ENCODE measurements around the gene ARV1. TPM values are rescaled to one million over a fixed set of nuclear protein-coding genes. Genes with fewer than 3 reads are reported as not detected.

The ARV1 gene
- total and polyA plus RNA-seq, 10 of the 15 experiments (the other 5 are each of a cell fraction or from before 2014, with no cell fraction given), result 23.2 to 55.1 (median 35.6) TPM

- no peak for TF ChIP-seq PBX3 (IDR thresholded peaks at IDR 0.05; ENCODE audit: insufficient replicate concordance, low read depth, low read length)
- no peak for TF ChIP-seq CBFB (IDR thresholded peaks at IDR 0.05; ENCODE audit: low read depth)
Observed at GRCh38 chr1:231032963-231033362, 54.1 kb downstream of the ARV1 start (continued).

- ChIA-PET CTCF (no interaction called here), SMC1A (ENCODE audit: uncharacterized antibody, unreplicated experiment) (interaction anchor here (1.0 to 1.3 kb wide), 2 partner anchors 40 to 55 kb away, joined by 3 read pairs; no protein-coding TSS in a partner anchor), POLR2A (no interaction called here), RAD21 (ENCODE audit: unreplicated experiment) (no interaction called here)
- no peak overlapping the region for H3K27ac ChIP-seq (ENCODE audit: control insufficient read depth, insufficient read depth)
- no peak for TF ChIP-seq NR2C1 (IDR thresholded peaks at IDR 0.05)
- TF ChIP-seq CBX3 (IDR thresholded peaks at IDR 0.05; ENCODE audit: borderline replicate concordance, low read depth), result no peak
- no peak for TF ChIP-seq MXI1 (IDR thresholded peaks at IDR 0.05; ENCODE audit: low read depth, low read length)
- TF ChIP-seq RUNX3 (IDR thresholded peaks at IDR 0.05; ENCODE audit: low read length), result no peak
- TF ChIP-seq NFIC (IDR thresholded peaks at IDR 0.05; ENCODE audit: low read depth, low read length), result no peak
- TF ChIP-seq MTA3 (IDR thresholded peaks at IDR 0.05; ENCODE audit: borderline replicate concordance, low read length), result no peak
- TF ChIP-seq ATF3 (IDR thresholded peaks at IDR 0.05; ENCODE audit: borderline replicate concordance, extremely low read depth, low read depth, low read length), result no peak
- no peak for TF ChIP-seq EED (IDR thresholded peaks at IDR 0.05; ENCODE audit: low read depth)
- no peak for TF ChIP-seq TBL1XR1 (IDR thresholded peaks at IDR 0.05; ENCODE audit: low read depth, low read length)
- TF ChIP-seq CBFB (IDR thresholded peaks at IDR 0.05; ENCODE audit: low read depth), result no peak
- no peak for TF ChIP-seq RELA (IDR thresholded peaks at IDR 0.05; ENCODE audit: borderline replicate concordance, partially characterized antibody)
- TF ChIP-seq ZNF217 (IDR thresholded peaks at IDR 0.05), result no peak
- TF ChIP-seq SMAD1 (IDR thresholded peaks at IDR 0.05; ENCODE audit: low read depth, partially characterized antibody), result no peak
- no peaks in the 10 kb centered on the region for H3K36me3 ChIP-seq (ENCODE audit: control insufficient read depth in 2 of 2, insufficient read depth in 2 of 2, low read length in 1 of 2)
- no peaks in the 10 kb centered on the region for H3K4me1 ChIP-seq (ENCODE audit: control insufficient read depth, insufficient read depth, low read length)
- intact Hi-C loops (cut with micrococcal nuclease; ENCODE audit: unreplicated experiment), result no loop called here
- H3K79me2 ChIP-seq (ENCODE audit: control insufficient read depth, insufficient read depth, low read length), result no peaks in the 10 kb centered on the region
- 67% methylated on average over 1 of the region's 1 CpG for WGBS (ENCODE audit: insufficient coverage, insufficient replicate concordance, low lambda C conversion rate, missing lambda C conversion rate)
- no peak overlapping the region for H2AFZ ChIP-seq (ENCODE audit: control insufficient read depth, low read depth, low read length)
- in situ Hi-C loops (cut with MboI), result no loop called here
- peaks cover 0 to 4% of the 10 kb centered on the region in 2 experiments; a peak in 1 of 4 replicates for H3K27me3 ChIP-seq (replicated peaks in 1 of 2; ENCODE audit: control insufficient read depth in 2 of 2, insufficient read depth in 2 of 2, low read length in 1 of 2)
- no peak overlapping the region for H3K4me3 ChIP-seq
- ATAC-seq (no peak), DNase-seq (ENCODE audit: low read depth, low spot score) (no peak), FAIRE-seq (no peak)
- H3K9ac ChIP-seq (ENCODE audit: control insufficient read depth, insufficient read depth, low read length), result no peak overlapping the region
- no peaks in the 10 kb centered on the region for H4K20me1 ChIP-seq (ENCODE audit: control insufficient read depth, insufficient read depth)
- BruUV-seq (replicated peaks), result no TSS peak
- H3K9me3 ChIP-seq (replicated peaks; ENCODE audit: control insufficient read depth, insufficient read depth, low read length), result no peaks in the 10 kb centered on the region
- no peak overlapping the region for H3K4me2 ChIP-seq (ENCODE audit: control insufficient read depth, insufficient read depth)
Observed at GRCh38 chr1:231035799-231036198, 56.9 kb downstream of the ARV1 start.
